B cell (primary cell): ENCODE data around the gene RIPOR3. TPM values are rescaled to one million over a fixed set of nuclear protein-coding genes. Genes with fewer than 3 reads are reported as not detected.

Source experiments
- ATAC-seq: fragments of 200-7000 bp; cut with Tn5 transposase; one replicate; pipeline ENCODE4 v1.10.0; 2021; ENCODE audit warnings: low read depth, mild to moderate bottlenecking, moderate number of reproducible peaks, moderate library complexity
- CTCF ChIA-PET: fragments of 350-600 bp; sonication (Branson Sonifier 250); formaldehyde crosslinking; loops from one replicate; lab custom pipeline; 2021; ENCODE audit warnings: antibody characterized with exemption, inconsistent platforms; lab: Charles Lee
- POLR2A ChIA-PET: fragments of 350-600 bp; sonication (Branson Sonifier 250); formaldehyde crosslinking; loops from one replicate; lab custom pipeline; 2021; ENCODE audit warnings: antibody characterized with exemption; lab: Charles Lee
- DNase-seq: peaks from one replicate; pipeline ENCODE4 v3.0.0; 2013
- H2AFZ ChIP-seq: 2 replicates; pipeline ENCODE4 v1.6.1; 2012; ENCODE audit warnings: mild to moderate bottlenecking, low read depth, low read length; ENCODE audit not compliant: insufficient read depth, poor library complexity, severe bottlenecking
- H3K27ac ChIP-seq, 2 donors: 1 replicate in 1 of 2; 2 replicates in 1 of 2; pipeline ENCODE4 v1.5.1; 2012 to 2013; ENCODE audit warnings: low read length in 2 of 2, mild to moderate bottlenecking in 2 of 2, moderate library complexity in 1 of 2
- H3K27me3 ChIP-seq, 4 experiments: fragments of 200-600 bp in 1 of 4; sonication (generic) in 1 of 4; replicated peaks in 1 of 4; 1 replicate in 2 of 4; 2 replicates in 2 of 4; pipeline versions ENCODE4 v1.6.1 to v1.7.0; 2013 to 2016; ENCODE audit warnings: low read length in 3 of 4, mild to moderate bottlenecking in 2 of 4, mixed read lengths in 1 of 4, moderate library complexity in 1 of 4; ENCODE audit not compliant: insufficient read depth in 4 of 4, control insufficient read depth in 3 of 4; ENCODE audit errors: control extremely low read depth in 1 of 4
- H3K36me3 ChIP-seq, 2 experiments: replicated peaks in 1 of 2; 1 replicate in 1 of 2; 2 replicates in 1 of 2; pipeline versions ENCODE4 v1.6.1 to v1.7.1; 2013; ENCODE audit warnings: low read length in 1 of 2; ENCODE audit not compliant: insufficient read depth in 2 of 2, control insufficient read depth in 1 of 2; ENCODE audit errors: control extremely low read depth in 1 of 2, extremely low read depth in 1 of 2
- H3K4me1 ChIP-seq, 2 donors: fragments of 200-600 bp in 1 of 2; sonication (generic) in 1 of 2; 1 replicate in 1 of 2; 2 replicates in 1 of 2; pipeline versions ENCODE4 v1.5.1 to v1.6.1; 2013 to 2017; ENCODE audit warnings: low read length in 2 of 2; ENCODE audit not compliant: control insufficient read depth in 2 of 2, insufficient read depth in 2 of 2
- H3K4me2 ChIP-seq: replicated peaks from 2 replicates; pipeline ENCODE3; 2012; ENCODE audit warnings: mild to moderate bottlenecking, low read depth, low read length; ENCODE audit not compliant: poor library complexity, severe bottlenecking
- H3K4me3 ChIP-seq, 5 experiments: fragments of 200-600 bp in 1 of 5; sonication (generic) in 1 of 5; 1 replicate in 3 of 5; 2 replicates in 2 of 5; pipeline versions ENCODE4 v1.5.1 to v1.7.0; 2011 to 2016; ENCODE audit warnings: low read length in 4 of 5, mild to moderate bottlenecking in 4 of 5, low read depth in 2 of 5, control low read depth in 1 of 5, moderate library complexity in 1 of 5; ENCODE audit not compliant: insufficient read depth in 1 of 5; ENCODE audit errors: control extremely low read depth in 1 of 5, extremely low read depth in 1 of 5
- H3K79me2 ChIP-seq: fragments of 200-600 bp; sonication (generic); one replicate; pipeline ENCODE4 v1.6.0; 2016; ENCODE audit warnings: low read length; ENCODE audit not compliant: control insufficient read depth, insufficient read depth
- H3K9ac ChIP-seq: fragments of 200-600 bp; sonication (generic); 2 replicates; pipeline ENCODE4 v1.6.1; 2017; ENCODE audit warnings: mild to moderate bottlenecking, low read length, moderate library complexity
- H3K9me3 ChIP-seq, 3 donors: one replicate each; pipeline versions ENCODE4 v1.6.1 to v1.7.1; 2013; ENCODE audit warnings: low read length in 2 of 3; ENCODE audit not compliant: control insufficient read depth in 2 of 3, insufficient read depth in 1 of 3; ENCODE audit errors: control extremely low read depth in 1 of 3
- H4K20me1 ChIP-seq: 2 replicates; pipeline ENCODE4 v1.6.0; 2012; ENCODE audit warnings: mild to moderate bottlenecking, low read length; ENCODE audit not compliant: insufficient read depth, control insufficient read depth, poor library complexity, severe bottlenecking
- H3K27ac Mint-ChIP-seq: one replicate; pipeline ENCODE4 v1.8.0; 2021; ENCODE audit warnings: mixed read lengths
- H3K27me3 Mint-ChIP-seq: one replicate; pipeline ENCODE4 v1.8.0; 2021; ENCODE audit warnings: mixed read lengths
- H3K4me1 Mint-ChIP-seq: one replicate; pipeline ENCODE4 v1.8.0; 2021; ENCODE audit warnings: mixed read lengths
- H3K4me3 Mint-ChIP-seq: one replicate; pipeline ENCODE4 v1.8.0; 2021; ENCODE audit warnings: mixed read lengths
- H3K9me3 Mint-ChIP-seq: one replicate; pipeline ENCODE4 v1.8.0; 2022; ENCODE audit warnings: mixed read lengths; ENCODE audit not compliant: insufficient read depth
- EZH2 ChIP-seq: IDR thresholded peaks from 2 replicates; pipeline ENCODE4 v1.6.1; 2012; ENCODE audit warnings: borderline replicate concordance, low read depth, mild to moderate bottlenecking, moderate library complexity, low read length; ENCODE audit not compliant: insufficient read depth, poor library complexity, severe bottlenecking
- WGBS: methylation state at CpG from one replicate; pipeline ENCODE4 v1.1.5; 2013; ENCODE audit warnings: missing lambda C conversion rate; ENCODE audit not compliant: insufficient coverage; 5-methylcytosine and 5-hydroxymethylcytosine counted together
- intact Hi-C: fragments of 100-400 bp; cut with micrococcal nuclease; formaldehyde crosslinking; loops from one replicate; pipeline ENCODE4 v1.10.0; 2022
- polyA plus RNA-seq: library from polyadenylated mRNA; depleted of rRNA; stranded (reverse); fragments of >200 nt; gene quantifications from 2 replicates; pipeline ENCODE4 v1.2.3, GENCODE V29; 2012
- total RNA-seq, 2 donors: library from RNA; stranded (reverse); fragments of 120-200 nt in 1 of 2; gene quantifications; 1 replicate in 1 of 2; 2 replicates in 1 of 2; pipeline versions ENCODE4 v1.2.3 to v1.2.4, GENCODE V29; 2013 to 2022
- TF ChIP-seq, protein P1 (sequence below): fragments of 200-600 bp; IDR thresholded peaks from one replicate; pipeline ENCODE4 v1.8.0; 2022; ENCODE audit warnings: antibody characterized with exemption, mild to moderate bottlenecking

Gene RIPOR3
- total and polyA plus RNA-seq, 2 donors (not counting 1 experiment from before 2014, with no cell fraction given), result 0.09 to 0.27 TPM

DNA sequence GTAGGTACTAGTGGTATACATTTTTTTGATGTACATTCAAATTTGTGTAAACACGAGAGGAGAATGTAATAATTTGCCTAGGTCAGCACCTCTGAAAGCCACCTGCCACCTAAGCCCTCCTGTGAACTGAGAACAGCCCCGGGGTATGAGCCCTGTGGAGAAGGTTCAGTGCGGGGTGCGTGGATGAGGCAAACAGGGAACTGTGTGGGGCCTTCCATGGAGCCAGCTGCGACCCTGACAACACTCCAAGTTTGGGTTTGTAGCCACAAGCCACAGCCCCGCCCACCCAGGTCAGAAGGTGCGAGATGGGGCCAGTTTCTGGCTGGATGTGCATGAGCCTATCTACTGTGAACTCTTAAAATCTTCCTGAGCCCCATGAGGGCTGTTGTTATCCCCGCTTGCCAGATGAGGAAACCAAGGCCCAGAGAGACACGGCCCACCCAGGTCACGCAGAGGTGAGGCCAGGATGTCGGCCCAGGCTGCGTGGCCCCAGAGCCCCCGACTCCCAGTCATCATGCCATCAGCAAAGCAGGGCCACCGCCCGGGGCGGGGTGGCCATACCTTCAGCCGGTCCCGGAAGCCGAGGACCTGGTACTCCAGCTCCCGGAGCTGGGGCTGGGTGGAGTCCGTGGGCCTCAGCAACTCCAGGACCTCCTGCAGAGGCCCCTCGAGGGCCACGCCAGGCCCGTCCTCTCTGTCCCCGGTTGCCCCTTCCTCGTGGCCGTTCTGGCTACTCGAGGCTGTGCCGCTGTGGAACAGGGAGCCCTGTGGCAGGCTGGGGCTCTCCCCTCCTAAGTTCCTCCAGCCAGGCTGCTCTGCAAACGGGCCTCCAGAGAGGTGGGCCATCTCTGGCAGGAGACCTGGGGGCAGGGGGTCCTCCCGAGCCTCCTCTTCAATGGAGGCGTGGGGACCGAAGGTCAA lies 89.6 kb downstream of the RIPOR3 start:
- Histone ChIP-seq H2AFZ (no peak overlapping the region), H3K4me3 (no peak overlapping the region), H3K4me2 (no peak overlapping the region), H4K20me1 (no peaks in the 10 kb centered on the region), H3K4me1 (peaks cover 0 to 3% of the 10 kb centered on the region in 2 donors), H3K27me3 (peaks cover 0 to 22% (median 2%) of the 10 kb centered on the region in 4 experiments), H3K9ac (no peak overlapping the region), H3K79me2 (no peaks in the 10 kb centered on the region), H3K9me3 (peaks cover 0 to 11% (median 0%) of the 10 kb centered on the region in 3 donors), H3K27ac (no peak overlapping the region), H3K36me3 (no peaks in the 10 kb centered on the region)
- intact Hi-C loops, result no loop called here
- Mint-ChIP-seq H3K4me1 (peaks cover 4% of the 10 kb centered on the region), H3K9me3 (no peaks in the 10 kb centered on the region), H3K4me3 (no peak overlapping the region), H3K27me3 (peaks cover 11% of the 10 kb centered on the region), H3K27ac (no peak overlapping the region)
- DNase-seq, result no peak
- CTCF ChIA-PET, result interaction anchor here (1.2 kb wide), 1 partner anchor 9 kb away, joined by 3 read pairs; no protein-coding TSS in a partner anchor
- no peak for ATAC-seq
- no peak for TF ChIP-seq EZH2
- TF ChIP-seq, protein P1, sequence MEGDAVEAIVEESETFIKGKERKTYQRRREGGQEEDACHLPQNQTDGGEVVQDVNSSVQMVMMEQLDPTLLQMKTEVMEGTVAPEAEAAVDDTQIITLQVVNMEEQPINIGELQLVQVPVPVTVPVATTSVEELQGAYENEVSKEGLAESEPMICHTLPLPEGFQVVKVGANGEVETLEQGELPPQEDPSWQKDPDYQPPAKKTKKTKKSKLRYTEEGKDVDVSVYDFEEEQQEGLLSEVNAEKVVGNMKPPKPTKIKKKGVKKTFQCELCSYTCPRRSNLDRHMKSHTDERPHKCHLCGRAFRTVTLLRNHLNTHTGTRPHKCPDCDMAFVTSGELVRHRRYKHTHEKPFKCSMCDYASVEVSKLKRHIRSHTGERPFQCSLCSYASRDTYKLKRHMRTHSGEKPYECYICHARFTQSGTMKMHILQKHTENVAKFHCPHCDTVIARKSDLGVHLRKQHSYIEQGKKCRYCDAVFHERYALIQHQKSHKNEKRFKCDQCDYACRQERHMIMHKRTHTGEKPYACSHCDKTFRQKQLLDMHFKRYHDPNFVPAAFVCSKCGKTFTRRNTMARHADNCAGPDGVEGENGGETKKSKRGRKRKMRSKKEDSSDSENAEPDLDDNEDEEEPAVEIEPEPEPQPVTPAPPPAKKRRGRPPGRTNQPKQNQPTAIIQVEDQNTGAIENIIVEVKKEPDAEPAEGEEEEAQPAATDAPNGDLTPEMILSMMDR, result no peak
- POLR2A ChIA-PET, result no interaction called here
- 82% methylated on average over 33 of the region's 33 CpGs for WGBS
